Suprapubic skin (tissue), 3 donors: Measurements from ENCODE around the gene DNAH14.

Experiments
- CTCF ChIP-seq, 2 donors: fragments of 200-600 bp in 1 of 2; fragments of 450-650 bp in 1 of 2; sonication (generic) in 1 of 2; IDR thresholded peaks; one replicate each; pipeline ENCODE4 v1.5.1; 2016 to 2019; ENCODE audit warnings: antibody characterized with exemption in 2 of 2, mild to moderate bottlenecking in 1 of 2, moderate library complexity in 1 of 2
- POLR2AphosphoS5 ChIP-seq, 3 donors: sonication (generic); formaldehyde crosslinking; IDR thresholded peaks; one replicate each; pipeline ENCODE4 v1.6.1; 2017; ENCODE audit warnings: antibody characterized with exemption in 3 of 3

DNA sequence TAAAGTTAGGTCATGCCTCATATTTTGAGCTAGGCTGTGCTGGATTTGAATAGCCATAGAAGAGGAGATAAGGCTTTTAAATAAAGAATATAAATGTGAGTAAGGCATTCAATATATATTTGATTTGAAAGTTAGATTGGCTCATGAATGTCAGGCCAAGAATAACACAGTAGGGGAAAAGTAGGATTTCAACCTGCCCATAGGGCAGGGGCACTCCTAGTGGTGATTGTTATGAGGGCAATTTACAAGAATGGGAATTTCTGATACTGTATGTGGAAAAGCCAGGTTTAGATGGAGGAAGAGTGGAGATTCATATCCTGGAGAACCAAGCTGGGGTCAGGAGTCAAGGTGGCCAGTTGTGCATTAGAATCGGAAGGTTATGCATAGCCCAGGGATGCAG, 74.9 kb downstream of the DNAH14 start:
- TF ChIP-seq CTCF (IDR thresholded peaks at IDR 0.05) (no peak), POLR2AphosphoS5 (IDR thresholded peaks at IDR 0.05) (no peak)
